Skin of body (tissue), 2 donors: ENCODE measurements around the gene ARPC5. TPM values are rescaled to one million over a fixed set of nuclear protein-coding genes. Genes with fewer than 3 reads are reported as not detected.

Experiments
- DNase-seq: peaks from one replicate; lab custom pipeline; 2025; lab: John Stamatoyannopoulos, UW
- total RNA-seq: library from RNA; depleted of rRNA; stranded (reverse); fragments of >200 nt; gene quantifications from one replicate; pipeline ENCODE4 v1.2.3, GENCODE V29; 2014

ARPC5 gene
- total RNA-seq, 1 donor from 2014 or later = 79.5 TPM

GRCh38 chr1:183586455-183586854, 49.1 kb downstream of the ARPC5 start:
- no peak for DNase-seq

GRCh38 chr1:183585038-183585437, 50.5 kb downstream of the ARPC5 start:
- DNase-seq = no peak

GRCh38 chr1:183584147-183584546, 51.4 kb downstream of the ARPC5 start:
- DNase-seq = no peak

GRCh38 chr1:183583466-183583865, 52.1 kb downstream of the ARPC5 start:
- DNase-seq = no peak

GRCh38 chr1:183582021-183582713, 53.4 kb downstream of the ARPC5 start:
- DNase-seq = no peak

- no peak for DNase-seq
These were observed 55.3 kb downstream of the ARPC5 start for GRCh38 chr1:183580281-183580682.

GRCh38 chr1:183578856-183579255, 56.7 kb downstream of the ARPC5 start:
- no peak for DNase-seq

GRCh38 chr1:183577897-183578465, 57.6 kb downstream of the ARPC5 start:
- DNase-seq = no peak

GRCh38 chr1:183576537-183576936, 59.0 kb downstream of the ARPC5 start:
- no peak for DNase-seq

GRCh38 chr1:183575606-183576005, 60.0 kb downstream of the ARPC5 start:
- no peak for DNase-seq

- no peak for DNase-seq
These were observed 62.9 kb downstream of the ARPC5 start for GRCh38 chr1:183572721-183573120.

- no peak for DNase-seq
These were observed 63.8 kb downstream of the ARPC5 start for GRCh38 chr1:183571678-183572268.

Other genes starting within 250 kb of the ARPC5 start
- gene NMNAT2, start 217.4 kb downstream of the ARPC5 start, total RNA-seq = 0.79 TPM
- 22.4 TPM for gene SMG7, start 163.3 kb downstream of the ARPC5 start, total RNA-seq
- 19.1 TPM for gene NCF2, start 45.3 kb downstream of the ARPC5 start, total RNA-seq
- not detected for gene APOBEC4, start 17.5 kb upstream of the ARPC5 start, total RNA-seq
- gene RGL1, start 169.3 kb upstream of the ARPC5 start, total RNA-seq = 39.4 TPM